Measurements from ENCODE around the gene HOXB7.
A peak's percentile ranks its signal among the peaks of the same experiment; 100 is the strongest.

Gene HOXB7

DNA sequence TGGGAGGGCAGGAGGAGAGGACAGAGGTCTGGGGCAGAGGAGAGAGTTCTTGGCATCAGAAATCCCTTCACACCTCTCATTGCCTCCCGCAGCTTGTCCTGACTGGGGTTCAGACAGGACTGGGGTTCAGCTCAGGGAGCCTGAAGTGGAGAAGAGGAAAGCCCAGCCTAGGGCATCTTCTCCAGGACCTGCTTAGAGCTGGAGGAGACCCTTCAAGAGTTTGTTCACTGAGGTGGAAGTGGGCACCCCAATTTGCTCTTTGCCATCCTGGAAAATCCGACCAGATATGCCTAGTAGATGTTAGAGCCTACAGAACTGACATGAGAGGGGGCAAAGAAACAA lies 22.8 kb downstream of the HOXB7 start:
- peaks cover 21% of the 10 kb centered on the region for H3K27me3 ChIP-seq (ENCODE audit: low read depth)
- no peak overlapping the region for H3K4me3 ChIP-seq
- DNase-seq (ENCODE audit: low spot score in 2 of 2) = no peak

DNA sequence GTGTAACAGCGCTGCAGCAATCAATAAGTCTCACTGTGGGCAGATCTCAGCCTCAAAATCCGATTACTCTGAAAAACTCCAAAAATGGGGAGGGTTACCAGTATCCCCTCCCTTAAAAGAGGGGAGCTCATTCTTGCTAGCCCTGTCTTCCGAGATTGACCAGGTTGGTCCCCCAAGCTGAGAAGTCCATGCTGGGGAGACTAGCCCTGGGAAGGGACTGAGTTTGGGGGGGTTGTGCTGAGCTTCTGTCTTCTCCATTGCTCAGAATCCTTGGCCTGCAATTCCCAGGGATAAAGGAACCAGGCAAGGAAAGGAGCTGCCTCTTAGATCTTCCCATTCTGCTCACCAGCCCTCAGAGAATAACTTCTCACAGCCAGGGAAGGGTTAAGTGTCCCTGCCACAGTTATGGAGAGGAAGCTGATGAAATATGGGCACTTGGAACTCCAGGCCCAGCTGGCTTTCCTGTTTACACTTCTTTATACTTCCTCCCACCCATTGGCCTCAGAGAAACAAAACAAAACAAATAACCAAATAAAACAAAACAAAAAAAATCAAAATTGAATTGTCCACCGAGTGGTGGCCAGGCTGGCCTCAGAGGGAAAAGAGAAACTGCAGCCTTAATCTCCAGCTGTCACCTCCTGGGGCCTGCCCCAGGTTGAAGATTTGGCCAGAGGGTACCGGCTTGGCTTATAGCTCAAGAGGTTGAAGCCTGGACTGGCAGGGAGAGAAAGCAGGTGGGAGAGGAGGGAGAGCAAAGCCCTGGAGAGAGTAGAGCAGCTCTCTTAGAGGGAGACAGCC lies 23.3 kb downstream of the HOXB7 start:
- Histone ChIP-seq H3K9me3 (no peaks in the 10 kb centered on the region), H3K4me1 (peaks cover 6% of the 10 kb centered on the region; the same call in 1 of the 2 replicates), H3K27me3 (ENCODE audit: low read depth) (peaks cover 21% of the 10 kb centered on the region), H3K36me3 (replicated peaks) (no peaks in the 10 kb centered on the region), H3K4me3 (no peak overlapping the region)
- DNase-seq (ENCODE audit: low spot score in 2 of 2) = no peak
- in situ Hi-C loops (cut with MboI; ENCODE audit: low sequenced_read_pairs) = no loop called here

More for the DNA sequence above, 22.8 kb downstream of the HOXB7 start:
- H3K4me1 ChIP-seq = peaks cover 8% of the 10 kb centered on the region
- no peaks in the 10 kb centered on the region for H3K9me3 ChIP-seq
- in situ Hi-C loops (cut with MboI; ENCODE audit: low sequenced_read_pairs) = no loop called here
- no peaks in the 10 kb centered on the region for H3K36me3 ChIP-seq (replicated peaks)

DNA sequence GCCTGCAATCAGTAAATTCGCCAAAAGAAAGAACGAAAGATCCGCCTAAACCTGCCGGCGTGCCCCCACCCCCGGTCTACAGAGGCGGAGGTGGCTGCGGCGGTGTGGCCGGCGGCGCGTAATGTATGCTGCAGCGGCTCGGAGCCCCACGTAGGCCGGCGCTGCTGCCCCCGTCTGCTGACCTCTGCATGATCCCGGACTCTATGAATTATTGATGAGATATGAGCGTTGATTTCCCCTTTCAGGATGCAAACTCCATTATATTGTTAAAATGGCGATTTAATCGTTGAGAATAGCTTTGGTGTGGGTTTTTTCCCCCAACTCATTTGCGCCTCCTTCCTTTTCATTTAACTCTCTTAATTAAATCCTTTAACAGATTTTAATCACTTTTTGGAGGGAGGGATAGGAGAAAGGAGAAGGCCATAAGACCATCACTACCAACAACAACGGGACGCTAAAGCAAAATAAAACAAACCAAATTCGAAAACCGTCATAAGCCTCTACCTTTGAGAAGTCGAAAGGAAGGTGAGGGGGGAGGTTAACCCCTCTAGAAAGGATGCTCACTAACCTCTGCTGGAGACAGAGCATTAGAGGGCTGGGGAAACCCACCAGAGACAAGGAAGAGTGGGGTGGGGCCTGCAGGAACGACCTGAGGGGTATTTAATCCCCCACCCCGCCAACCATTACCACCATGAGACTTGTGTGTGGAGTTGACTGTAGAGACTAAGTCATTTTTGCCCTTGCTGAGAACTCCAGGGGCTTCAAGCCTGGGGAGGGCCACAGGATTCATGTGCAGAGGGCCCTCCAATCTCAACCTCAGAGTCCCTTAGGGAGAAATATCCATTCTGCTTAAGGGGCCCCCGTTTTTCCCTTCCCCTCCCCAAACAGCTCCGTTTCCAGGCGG lies 24.2 kb downstream of the HOXB7 start:
- H3K27me3 ChIP-seq (ENCODE audit: low read depth) = peaks cover 21% of the 10 kb centered on the region
- H3K4me3 ChIP-seq = no peak overlapping the region
- in situ Hi-C loops (cut with MboI; ENCODE audit: low sequenced_read_pairs) = no loop called here
- peaks cover 6% of the 10 kb centered on the region; the same call in 1 of the 2 replicates for H3K4me1 ChIP-seq
- no peaks in the 10 kb centered on the region for H3K36me3 ChIP-seq (replicated peaks)
- no peak for DNase-seq (ENCODE audit: low spot score in 2 of 2)
- H3K9me3 ChIP-seq = no peaks in the 10 kb centered on the region

DNA sequence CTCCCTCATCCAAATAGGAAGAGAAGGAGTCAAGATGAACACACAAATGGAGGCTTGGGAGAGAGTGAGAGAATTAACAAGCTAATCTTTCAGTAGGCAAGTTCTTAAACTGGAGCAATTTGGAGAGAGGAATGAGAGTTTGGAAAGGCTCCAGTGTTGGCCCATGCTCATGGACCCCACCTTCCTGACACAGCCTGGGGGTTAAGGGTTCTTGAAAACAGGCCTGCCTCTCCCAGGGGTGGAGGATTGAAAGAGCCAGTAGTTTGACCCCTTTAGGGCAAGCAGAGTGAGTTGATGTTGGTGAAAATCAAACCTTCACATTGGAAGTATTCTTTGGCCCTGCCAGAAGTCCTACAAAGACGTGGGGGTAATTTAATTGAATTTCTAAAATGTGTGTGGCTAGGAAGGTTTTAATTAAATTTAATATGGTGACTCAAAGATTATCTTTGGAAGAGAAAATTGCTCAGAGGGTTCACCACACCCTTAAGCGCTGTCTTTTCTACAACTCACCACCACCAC lies 26.5 kb downstream of the HOXB7 start:
- H3K27me3 ChIP-seq (ENCODE audit: low read depth) = peaks cover 16% of the 10 kb centered on the region

DNA sequence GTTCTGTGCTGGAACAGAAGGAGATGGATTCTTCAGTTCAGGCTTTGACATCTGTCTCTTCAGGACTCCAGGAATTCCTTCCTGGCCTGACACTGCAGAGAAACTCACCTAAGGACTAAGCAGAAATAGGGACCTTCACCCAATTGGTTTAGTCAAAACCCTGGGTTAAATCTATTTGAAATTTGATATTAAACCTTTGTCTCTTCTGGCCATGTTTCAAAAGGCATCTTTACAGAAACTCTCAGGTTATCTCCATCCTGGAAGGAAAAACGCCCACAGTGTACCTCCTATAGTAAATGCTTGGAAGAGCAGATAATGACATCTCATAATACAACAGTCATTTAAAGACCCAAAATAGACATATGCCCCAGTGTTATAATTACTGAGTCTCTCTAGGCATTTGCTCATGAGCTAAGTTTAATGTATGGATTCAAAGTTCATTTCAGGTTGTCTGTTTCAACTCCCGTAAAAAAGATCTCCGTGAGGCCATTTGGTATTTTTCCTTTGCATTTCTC lies 27.1 kb downstream of the HOXB7 start:
- Histone ChIP-seq H3K4me3 (no peak overlapping the region), H3K27me3 (ENCODE audit: low read depth) (peaks cover 11% of the 10 kb centered on the region), H3K36me3 (replicated peaks) (no peaks in the 10 kb centered on the region), H3K9me3 (no peaks in the 10 kb centered on the region), H3K4me1 (peaks cover 6% of the 10 kb centered on the region; the same call in 1 of the 2 replicates)
- in situ Hi-C loops (cut with MboI; ENCODE audit: low sequenced_read_pairs) = no loop called here
- no peak for DNase-seq (ENCODE audit: low spot score in 2 of 2)

More for the DNA sequence above, 26.5 kb downstream of the HOXB7 start:
- Histone ChIP-seq H3K4me1 (peaks cover 6% of the 10 kb centered on the region; the same call in 1 of the 2 replicates), H3K4me3 (no peak overlapping the region), H3K36me3 (replicated peaks) (no peaks in the 10 kb centered on the region), H3K9me3 (no peaks in the 10 kb centered on the region)
- no peak for DNase-seq (ENCODE audit: low spot score in 2 of 2)
- in situ Hi-C loops (cut with MboI; ENCODE audit: low sequenced_read_pairs) = no loop called here

DNA sequence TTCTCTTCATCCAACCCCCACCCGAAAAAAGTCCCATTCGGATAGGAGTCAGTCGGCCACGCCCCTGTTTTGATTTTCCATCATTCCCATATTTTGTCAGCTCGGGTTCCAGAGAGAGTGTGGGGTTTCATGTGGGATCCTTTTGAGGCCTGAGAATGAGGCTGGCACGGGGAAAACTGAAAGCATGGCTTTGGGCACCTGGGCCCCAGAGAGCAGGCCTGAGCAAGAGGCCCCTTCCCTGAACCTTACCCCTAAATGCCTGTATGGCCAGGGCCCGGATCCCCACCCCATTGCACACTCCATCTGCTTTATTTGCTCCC lies 28.1 kb downstream of the HOXB7 start:
- in situ Hi-C loops (cut with MboI; ENCODE audit: low sequenced_read_pairs) = no loop called here
- no peaks in the 10 kb centered on the region for H3K36me3 ChIP-seq (replicated peaks)
- peaks cover 6% of the 10 kb centered on the region; the same call in 1 of the 2 replicates for H3K4me1 ChIP-seq
- no peak overlapping the region for H3K4me3 ChIP-seq
- DNase-seq (ENCODE audit: low spot score in 2 of 2) = no peak
- H3K27me3 ChIP-seq (ENCODE audit: low read depth) = peaks cover 6% of the 10 kb centered on the region
- H3K9me3 ChIP-seq = no peaks in the 10 kb centered on the region

DNA sequence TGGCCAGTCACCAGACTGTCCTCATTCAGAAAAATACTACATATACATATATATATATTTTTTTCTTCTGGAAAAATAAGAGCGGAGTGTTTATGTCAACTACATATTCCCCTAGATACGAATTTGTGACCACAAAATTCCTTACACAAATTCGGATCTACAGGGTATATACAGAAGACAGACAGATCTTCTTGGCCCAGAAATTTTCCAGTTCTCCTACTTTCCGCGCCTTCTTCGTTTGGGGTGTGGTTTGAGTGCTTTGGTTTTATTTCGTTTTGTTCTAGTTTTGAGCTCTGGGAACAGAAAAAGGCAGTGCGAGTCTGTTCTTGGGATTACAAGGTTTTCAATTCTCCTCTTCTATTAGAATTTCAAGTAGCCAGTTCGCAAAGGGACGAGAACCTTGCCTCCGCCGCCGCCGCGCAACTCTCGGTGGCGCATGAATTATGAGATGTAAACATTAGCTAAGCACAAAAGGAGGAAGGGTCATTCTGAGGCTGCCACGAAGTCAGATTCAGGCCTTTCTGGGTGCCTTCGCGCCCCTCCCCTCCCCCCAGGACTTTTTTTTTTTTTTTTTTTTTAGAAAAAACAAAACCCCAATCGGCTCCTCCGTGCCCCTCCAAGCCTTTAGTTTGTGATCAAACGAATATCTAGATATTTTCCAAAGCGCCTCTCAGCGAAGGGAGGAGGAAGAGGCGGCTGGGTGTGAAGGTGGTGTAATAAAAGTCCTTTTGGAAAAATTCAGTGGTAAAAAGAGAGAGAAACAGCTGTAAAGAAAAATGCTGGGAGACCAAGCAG lies 30.9 kb downstream of the HOXB7 start:
- H3K4me3 ChIP-seq = no peak overlapping the region
- DNase-seq (ENCODE audit: low spot score in 2 of 2) = no peak

DNA sequence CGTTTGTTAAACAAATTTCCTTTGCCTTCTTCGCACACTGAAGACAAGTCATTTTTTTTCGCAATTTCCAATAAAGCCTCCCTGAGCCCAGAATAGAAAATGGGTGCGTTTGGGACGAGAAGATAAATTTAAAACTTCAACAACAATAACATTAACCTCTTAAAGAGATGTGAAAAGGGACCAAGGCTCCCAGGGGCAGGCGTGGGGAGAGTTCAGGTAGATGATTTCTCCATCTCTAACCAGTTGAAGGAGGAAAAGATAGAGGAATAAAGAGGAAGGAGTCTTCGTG lies 31.4 kb downstream of the HOXB7 start:
- DNase-seq (ENCODE audit: low spot score in 2 of 2) = no peak
- H3K9me3 ChIP-seq = no peaks in the 10 kb centered on the region
- H3K4me1 ChIP-seq = peaks cover 16% of the 10 kb centered on the region
- no peaks in the 10 kb centered on the region for H3K36me3 ChIP-seq (replicated peaks)
- in situ Hi-C loops (cut with MboI; ENCODE audit: low sequenced_read_pairs) = loop anchor here (5.0 kb wide), 1 partner anchor 37 kb away; no protein-coding TSS in a partner anchor
- no peaks in the 10 kb centered on the region for H3K27me3 ChIP-seq (ENCODE audit: low read depth)
- no peak overlapping the region for H3K4me3 ChIP-seq

More for the DNA sequence above, 30.9 kb downstream of the HOXB7 start:
- H3K27me3 ChIP-seq (ENCODE audit: low read depth) = no peaks in the 10 kb centered on the region
- no peaks in the 10 kb centered on the region for H3K36me3 ChIP-seq (replicated peaks)
- H3K4me1 ChIP-seq = peaks cover 13% of the 10 kb centered on the region
- H3K9me3 ChIP-seq = no peaks in the 10 kb centered on the region
- in situ Hi-C loops (cut with MboI; ENCODE audit: low sequenced_read_pairs) = loop anchor here (5.0 kb wide), 1 partner anchor 38 kb away; no protein-coding TSS in a partner anchor

DNA sequence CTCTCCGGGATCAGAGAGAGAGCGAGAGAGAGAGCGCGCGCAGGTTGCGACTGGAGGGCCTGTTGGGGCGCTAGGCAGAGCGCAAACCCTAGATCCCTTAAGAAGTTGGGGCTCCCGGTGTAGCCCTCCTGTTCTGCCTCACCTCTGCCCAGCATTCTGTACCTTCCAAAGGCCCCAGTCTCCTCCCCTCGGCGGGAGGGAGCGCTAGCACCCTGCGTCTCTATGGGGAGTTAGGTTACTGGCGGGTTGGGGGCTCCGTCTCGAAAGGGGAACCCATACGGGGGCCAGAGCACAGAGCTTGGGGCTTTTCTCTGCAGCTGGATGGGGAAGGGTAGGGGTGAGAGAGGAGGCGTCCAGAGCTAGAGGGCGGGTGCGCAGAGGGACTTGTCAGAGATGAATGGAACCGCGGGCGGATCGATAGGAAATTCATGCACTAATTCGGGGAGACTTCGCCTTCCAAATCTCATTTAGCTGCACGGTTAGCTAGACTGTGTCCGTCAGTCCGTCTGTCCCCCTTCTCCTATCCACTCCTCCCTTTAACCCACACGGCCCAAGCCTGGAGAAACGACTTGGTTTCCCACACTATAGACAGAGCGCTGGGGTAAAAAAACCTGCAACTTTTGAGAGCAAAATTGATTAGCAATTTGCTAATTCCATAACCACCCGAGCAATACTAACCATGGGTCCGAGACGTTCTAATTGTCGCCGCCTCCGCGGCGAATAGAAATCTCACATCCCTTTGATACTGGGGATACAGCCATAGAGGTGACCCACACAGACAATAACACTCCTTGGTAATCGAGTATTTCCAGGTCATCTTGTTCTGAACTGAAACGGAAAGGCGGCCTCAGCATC lies 32.0 kb downstream of the HOXB7 start:
- in situ Hi-C loops (cut with MboI; ENCODE audit: low sequenced_read_pairs) = loop anchor here (5.0 kb wide), 1 partner anchor 37 kb away; no protein-coding TSS in a partner anchor
- no peaks in the 10 kb centered on the region for H3K27me3 ChIP-seq (ENCODE audit: low read depth)
- peak in 1 of 2 experiments; percentile 39 for DNase-seq (ENCODE audit: low spot score in 2 of 2)
- peak overlapping the region; percentile 58 for H3K4me3 ChIP-seq
- no peaks in the 10 kb centered on the region for H3K36me3 ChIP-seq (replicated peaks)
- no peaks in the 10 kb centered on the region for H3K9me3 ChIP-seq
- peaks cover 16% of the 10 kb centered on the region for H3K4me1 ChIP-seq

DNA sequence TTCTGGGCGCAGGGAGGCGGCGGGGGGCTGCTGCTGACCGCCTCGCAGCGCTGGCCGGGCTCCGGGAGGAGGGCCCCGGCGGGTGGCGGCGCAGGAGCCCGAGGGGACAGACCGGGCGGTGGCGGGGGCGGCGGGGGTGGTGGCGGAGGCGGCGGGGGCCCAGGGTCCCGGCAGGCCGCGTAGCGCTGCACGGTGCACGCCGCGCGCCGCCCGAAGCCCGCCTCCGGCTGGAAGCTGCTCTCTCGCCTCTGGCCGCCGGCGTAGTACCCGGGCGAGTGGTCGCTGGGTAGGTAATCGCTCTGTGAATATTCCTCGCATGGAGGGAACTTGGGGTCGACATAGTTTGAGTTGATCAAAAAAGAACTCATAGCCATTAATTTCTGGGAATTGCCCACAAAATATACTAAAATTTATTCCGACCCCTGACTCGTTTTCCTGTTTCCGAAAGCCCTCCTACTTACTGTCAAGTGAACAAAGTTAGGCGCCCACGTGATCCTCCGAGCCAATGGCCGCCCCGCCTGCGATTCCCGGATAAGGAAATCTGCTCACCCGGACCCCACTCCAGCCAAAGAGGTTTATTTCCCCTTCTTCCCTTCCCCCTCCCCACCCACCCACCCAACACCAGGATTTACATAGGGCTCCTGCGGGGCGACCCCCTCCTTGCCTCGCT lies 32.7 kb downstream of the HOXB7 start, which contains the start of gene HOXB4:
HOXB4 (minus strand) TSS at position 405 of the 670 bp plus-strand sequence; CDS start at position 374, 31 bp downstream.
- no peaks in the 10 kb centered on the region for H3K9me3 ChIP-seq
- H3K36me3 ChIP-seq (replicated peaks) = no peaks in the 10 kb centered on the region
- H3K27me3 ChIP-seq (ENCODE audit: low read depth) = no peaks in the 10 kb centered on the region
- in situ Hi-C loops (cut with MboI; ENCODE audit: low sequenced_read_pairs) = loop anchor here (5.0 kb wide), 1 partner anchor 36 kb away; no protein-coding TSS in a partner anchor
- DNase-seq (ENCODE audit: low spot score in 2 of 2) = peak; percentile 81 to 89
- peak within 1 kb of the TSS; percentile 58 for H3K4me3 ChIP-seq
- peaks cover 24% of the 10 kb centered on the region for H3K4me1 ChIP-seq

DNA sequence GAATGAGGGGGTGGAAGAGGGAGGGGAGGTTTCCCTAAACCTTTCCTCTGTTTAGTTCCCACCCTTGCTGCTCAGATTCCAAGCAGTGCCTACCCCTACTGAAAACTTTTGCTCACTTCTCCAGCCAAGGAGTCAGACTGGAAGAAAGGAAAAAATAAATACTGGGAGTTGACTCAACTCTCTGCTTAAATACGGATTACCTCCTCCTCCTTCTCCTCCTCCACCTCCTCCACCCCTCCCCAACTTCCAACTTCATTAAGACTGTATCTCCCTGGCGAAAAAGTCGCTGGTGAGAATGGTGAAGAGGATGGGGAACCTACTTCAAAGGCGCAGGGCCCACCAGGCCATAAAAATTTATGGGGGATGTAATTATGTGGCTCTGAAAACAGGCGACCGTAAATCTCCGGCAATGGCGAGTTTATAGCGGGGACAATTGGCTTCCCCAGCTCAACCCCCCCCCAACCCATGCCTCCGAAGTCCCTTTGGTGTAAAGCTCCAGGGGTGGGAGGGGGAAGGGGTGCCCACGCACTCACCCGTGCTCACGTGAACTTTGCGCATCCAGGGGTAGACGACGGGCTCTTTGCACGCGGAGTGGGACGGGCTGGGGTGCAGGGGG lies 33.4 kb downstream of the HOXB7 start:
- Histone ChIP-seq H3K9me3 (no peaks in the 10 kb centered on the region), H3K4me1 (peaks cover 28% of the 10 kb centered on the region), H3K36me3 (replicated peaks) (no peaks in the 10 kb centered on the region), H3K27me3 (ENCODE audit: low read depth) (no peaks in the 10 kb centered on the region), H3K4me3 (peak overlapping the region; percentile 58)
- in situ Hi-C loops (cut with MboI; ENCODE audit: low sequenced_read_pairs) = loop anchor here (5.0 kb wide), 1 partner anchor 35 kb away; no protein-coding TSS in a partner anchor
- peak in 1 of 2 experiments; percentile 62 for DNase-seq (ENCODE audit: low spot score in 2 of 2)

Data from HAP-1 (cell line).